Measurements from ENCODE around the gene TMEM150C.

DNA sequence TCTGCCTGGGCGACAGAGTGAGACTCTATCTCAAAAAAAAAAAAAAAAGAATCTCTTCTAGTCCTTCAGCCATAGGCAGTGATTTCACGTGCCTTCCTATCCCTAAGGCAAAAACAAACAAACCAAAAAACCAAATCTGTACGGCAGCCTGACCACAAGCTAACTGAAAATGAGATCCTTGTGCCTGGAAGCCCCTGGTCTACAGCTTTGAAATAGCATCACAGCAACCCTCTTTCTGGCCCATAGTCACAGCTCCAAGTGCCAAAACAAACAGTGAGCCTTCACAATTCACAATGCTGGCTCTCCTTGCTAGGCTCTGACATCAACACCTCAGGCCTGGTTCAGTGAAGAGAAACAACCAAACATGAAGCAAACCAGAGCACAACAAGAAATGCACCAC, 46.1 kb downstream of the TMEM150C start:
- TF ChIP-seq POLR2AphosphoS5 (IDR thresholded peaks at IDR 0.05; ENCODE audit: low read depth, low read length) (no peak), TAF1 (IDR thresholded peaks at IDR 0.05; ENCODE audit: borderline replicate concordance, insufficient read depth, low read length) (no peak)
